Measurements from ENCODE around the gene SHLD1. TPM values are rescaled to one million over a fixed set of nuclear protein-coding genes. Genes with fewer than 3 reads are reported as not detected.

Gene SHLD1
- total and polyA plus RNA-seq, 2 donors (not counting 1 experiment from before 2014, with no cell fraction given), result 3.3 to 4.2 TPM

DNA sequence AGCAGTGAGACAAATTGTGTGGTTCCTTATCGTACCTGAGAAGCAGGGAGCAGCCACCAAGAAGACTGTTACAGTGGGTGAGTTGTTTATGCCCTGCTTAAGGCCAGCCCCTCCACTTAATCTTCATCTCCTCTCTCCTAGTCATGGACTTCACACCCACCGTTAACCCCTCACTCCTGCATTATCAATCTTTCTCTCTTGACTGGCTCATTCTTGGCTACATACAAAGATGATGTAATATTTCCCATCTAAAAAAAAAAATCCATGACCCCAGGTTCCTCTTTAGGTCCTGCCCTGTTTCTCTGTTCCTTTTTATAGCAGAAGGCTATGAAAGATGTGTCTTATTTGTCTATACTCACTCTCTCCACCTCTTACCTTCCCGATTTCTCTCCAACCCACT, 72.4 kb downstream of the SHLD1 start:
- H3K79me2 ChIP-seq (ENCODE audit: control insufficient read depth, insufficient read depth, low read length), result no peaks in the 10 kb centered on the region
- no peak overlapping the region for H3K27ac ChIP-seq (ENCODE audit: insufficient read depth, low read length)
- no peaks in the 10 kb centered on the region for H3K27me3 ChIP-seq (ENCODE audit: control insufficient read depth, insufficient read depth, low read length)
- no peak overlapping the region for H3K9ac ChIP-seq (ENCODE audit: insufficient read depth, low read length)
- H3K36me3 ChIP-seq (ENCODE audit: control insufficient read depth, insufficient read depth, low read length), result no peaks in the 10 kb centered on the region
- H3K4me3 ChIP-seq (replicated peaks in 1 of 4; ENCODE audit: control extremely low read depth in 1 of 4, insufficient read depth in 1 of 4, low read depth in 3 of 4, low read length in 4 of 4), result no peak overlapping the region
- H3K4me2 ChIP-seq (ENCODE audit: extremely low read depth, insufficient read depth, low read length), result no peak overlapping the region
- no peak overlapping the region for H2AFZ ChIP-seq (ENCODE audit: low read length)
- no peak for DNase-seq (ENCODE audit: low read depth in 2 of 2)
- H3K9me3 ChIP-seq (ENCODE audit: control insufficient read depth, insufficient read depth, low read depth, low read length), result no peaks in the 10 kb centered on the region
- H3K4me1 ChIP-seq (ENCODE audit: control insufficient read depth, extremely low read depth, insufficient read depth, low read length), result no peaks in the 10 kb centered on the region
- no peaks in the 10 kb centered on the region for H4K20me1 ChIP-seq (ENCODE audit: control insufficient read depth, extremely low read depth, insufficient read depth, low read length)
- TF ChIP-seq, protein P1, sequence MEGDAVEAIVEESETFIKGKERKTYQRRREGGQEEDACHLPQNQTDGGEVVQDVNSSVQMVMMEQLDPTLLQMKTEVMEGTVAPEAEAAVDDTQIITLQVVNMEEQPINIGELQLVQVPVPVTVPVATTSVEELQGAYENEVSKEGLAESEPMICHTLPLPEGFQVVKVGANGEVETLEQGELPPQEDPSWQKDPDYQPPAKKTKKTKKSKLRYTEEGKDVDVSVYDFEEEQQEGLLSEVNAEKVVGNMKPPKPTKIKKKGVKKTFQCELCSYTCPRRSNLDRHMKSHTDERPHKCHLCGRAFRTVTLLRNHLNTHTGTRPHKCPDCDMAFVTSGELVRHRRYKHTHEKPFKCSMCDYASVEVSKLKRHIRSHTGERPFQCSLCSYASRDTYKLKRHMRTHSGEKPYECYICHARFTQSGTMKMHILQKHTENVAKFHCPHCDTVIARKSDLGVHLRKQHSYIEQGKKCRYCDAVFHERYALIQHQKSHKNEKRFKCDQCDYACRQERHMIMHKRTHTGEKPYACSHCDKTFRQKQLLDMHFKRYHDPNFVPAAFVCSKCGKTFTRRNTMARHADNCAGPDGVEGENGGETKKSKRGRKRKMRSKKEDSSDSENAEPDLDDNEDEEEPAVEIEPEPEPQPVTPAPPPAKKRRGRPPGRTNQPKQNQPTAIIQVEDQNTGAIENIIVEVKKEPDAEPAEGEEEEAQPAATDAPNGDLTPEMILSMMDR (conservative IDR thresholded peaks at IDR 0.05 in 1 of 2, IDR thresholded peaks at IDR 0.05 in 1 of 2; ENCODE audit: low read depth in 1 of 2, low read length in 2 of 2), result no peak
- TF ChIP-seq EZH2 (IDR thresholded peaks at IDR 0.05; ENCODE audit: low read length, missing control alignments), result no peak

- no peaks in the 10 kb centered on the region for H4K20me1 ChIP-seq (ENCODE audit: control insufficient read depth, extremely low read depth, insufficient read depth, low read length)
- H3K4me2 ChIP-seq (ENCODE audit: extremely low read depth, insufficient read depth, low read length), result no peak overlapping the region
- no peak for DNase-seq (ENCODE audit: low read depth in 2 of 2)
- no peaks in the 10 kb centered on the region for H3K4me1 ChIP-seq (ENCODE audit: control insufficient read depth, extremely low read depth, insufficient read depth, low read length)
- no peaks in the 10 kb centered on the region for H3K79me2 ChIP-seq (ENCODE audit: control insufficient read depth, insufficient read depth, low read length)
- H3K4me3 ChIP-seq (replicated peaks in 1 of 4; ENCODE audit: control extremely low read depth in 1 of 4, insufficient read depth in 1 of 4, low read depth in 3 of 4, low read length in 4 of 4), result no peak overlapping the region
- no peak overlapping the region for H3K9ac ChIP-seq (ENCODE audit: insufficient read depth, low read length)
- no peak for TF ChIP-seq EZH2 (IDR thresholded peaks at IDR 0.05; ENCODE audit: low read length, missing control alignments)
- TF ChIP-seq, protein P1 (conservative IDR thresholded peaks at IDR 0.05 in 1 of 2, IDR thresholded peaks at IDR 0.05 in 1 of 2; ENCODE audit: low read depth in 1 of 2, low read length in 2 of 2), result no peak
- no peaks in the 10 kb centered on the region for H3K36me3 ChIP-seq (ENCODE audit: control insufficient read depth, insufficient read depth, low read length)
- no peak overlapping the region for H3K27ac ChIP-seq (ENCODE audit: insufficient read depth, low read length)
- H2AFZ ChIP-seq (ENCODE audit: low read length), result no peak overlapping the region
- H3K9me3 ChIP-seq (ENCODE audit: control insufficient read depth, insufficient read depth, low read depth, low read length), result no peaks in the 10 kb centered on the region
- no peaks in the 10 kb centered on the region for H3K27me3 ChIP-seq (ENCODE audit: control insufficient read depth, insufficient read depth, low read length)
These were observed 75.0 kb downstream of the SHLD1 start for GRCh38 chr20:5825130-5825719.

DNA sequence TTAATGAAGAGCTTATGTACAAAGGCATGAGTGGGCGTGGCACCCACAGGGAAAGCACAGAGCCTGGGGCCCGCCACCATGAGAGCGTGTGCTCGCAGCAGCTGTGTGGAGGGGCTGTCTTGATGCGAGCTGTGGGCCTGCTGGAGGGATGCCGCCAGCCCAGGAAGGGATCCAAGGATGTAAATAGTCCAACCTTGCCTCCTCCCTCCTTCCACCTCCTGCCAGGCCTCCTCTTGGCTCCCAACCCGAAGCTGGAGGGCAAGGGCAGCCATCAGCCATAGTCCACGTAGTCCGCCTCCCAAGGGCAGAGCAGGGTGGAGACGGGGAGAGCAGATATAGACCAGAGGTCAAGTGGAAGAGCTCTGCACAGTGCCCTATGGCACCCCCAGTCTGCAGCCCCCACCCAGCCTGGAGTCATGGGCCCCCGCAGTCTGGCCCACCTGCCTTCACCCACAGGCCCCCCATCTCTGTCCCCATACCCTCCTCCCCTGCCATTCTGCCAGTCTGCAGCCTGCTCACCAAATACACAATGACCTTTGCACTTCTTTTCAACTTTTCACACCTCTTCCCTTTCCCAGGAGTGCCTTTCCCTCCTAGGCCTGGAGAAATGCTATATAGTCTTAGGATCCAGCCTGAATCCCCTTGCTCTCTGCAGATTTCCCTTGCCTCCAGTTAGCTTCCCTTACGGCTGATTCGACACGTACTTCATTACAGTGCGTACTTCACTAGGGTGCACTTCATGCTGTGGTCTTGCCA, 77.1 kb downstream of the SHLD1 start:
- Histone ChIP-seq H3K9me3 (ENCODE audit: control insufficient read depth, insufficient read depth, low read depth, low read length) (no peaks in the 10 kb centered on the region), H2AFZ (ENCODE audit: low read length) (no peak overlapping the region), H3K4me1 (ENCODE audit: control insufficient read depth, extremely low read depth, insufficient read depth, low read length) (no peaks in the 10 kb centered on the region), H3K27ac (ENCODE audit: insufficient read depth, low read length) (no peak overlapping the region), H3K27me3 (ENCODE audit: control insufficient read depth, insufficient read depth, low read length) (no peaks in the 10 kb centered on the region), H4K20me1 (ENCODE audit: control insufficient read depth, extremely low read depth, insufficient read depth, low read length) (no peaks in the 10 kb centered on the region), H3K9ac (ENCODE audit: insufficient read depth, low read length) (no peak overlapping the region), H3K4me2 (ENCODE audit: extremely low read depth, insufficient read depth, low read length) (no peak overlapping the region), H3K4me3 (replicated peaks in 1 of 4; ENCODE audit: control extremely low read depth in 1 of 4, insufficient read depth in 1 of 4, low read depth in 3 of 4, low read length in 4 of 4) (no peak overlapping the region), H3K36me3 (ENCODE audit: control insufficient read depth, insufficient read depth, low read length) (no peaks in the 10 kb centered on the region), H3K79me2 (ENCODE audit: control insufficient read depth, insufficient read depth, low read length) (no peaks in the 10 kb centered on the region)
- TF ChIP-seq EZH2 (IDR thresholded peaks at IDR 0.05; ENCODE audit: low read length, missing control alignments), result no peak
- TF ChIP-seq, protein P1 (conservative IDR thresholded peaks at IDR 0.05 in 1 of 2, IDR thresholded peaks at IDR 0.05 in 1 of 2; ENCODE audit: low read depth in 1 of 2, low read length in 2 of 2), result no peak
- no peak for DNase-seq (ENCODE audit: low read depth in 2 of 2)
